ENCODE results near the gene DMPK. TPM values are rescaled to one million over a fixed set of nuclear protein-coding genes. Genes with fewer than 3 reads are reported as not detected.

DMPK gene
- total RNA-seq, 1 donor from 2014 or later: 42.6 TPM

DNA sequence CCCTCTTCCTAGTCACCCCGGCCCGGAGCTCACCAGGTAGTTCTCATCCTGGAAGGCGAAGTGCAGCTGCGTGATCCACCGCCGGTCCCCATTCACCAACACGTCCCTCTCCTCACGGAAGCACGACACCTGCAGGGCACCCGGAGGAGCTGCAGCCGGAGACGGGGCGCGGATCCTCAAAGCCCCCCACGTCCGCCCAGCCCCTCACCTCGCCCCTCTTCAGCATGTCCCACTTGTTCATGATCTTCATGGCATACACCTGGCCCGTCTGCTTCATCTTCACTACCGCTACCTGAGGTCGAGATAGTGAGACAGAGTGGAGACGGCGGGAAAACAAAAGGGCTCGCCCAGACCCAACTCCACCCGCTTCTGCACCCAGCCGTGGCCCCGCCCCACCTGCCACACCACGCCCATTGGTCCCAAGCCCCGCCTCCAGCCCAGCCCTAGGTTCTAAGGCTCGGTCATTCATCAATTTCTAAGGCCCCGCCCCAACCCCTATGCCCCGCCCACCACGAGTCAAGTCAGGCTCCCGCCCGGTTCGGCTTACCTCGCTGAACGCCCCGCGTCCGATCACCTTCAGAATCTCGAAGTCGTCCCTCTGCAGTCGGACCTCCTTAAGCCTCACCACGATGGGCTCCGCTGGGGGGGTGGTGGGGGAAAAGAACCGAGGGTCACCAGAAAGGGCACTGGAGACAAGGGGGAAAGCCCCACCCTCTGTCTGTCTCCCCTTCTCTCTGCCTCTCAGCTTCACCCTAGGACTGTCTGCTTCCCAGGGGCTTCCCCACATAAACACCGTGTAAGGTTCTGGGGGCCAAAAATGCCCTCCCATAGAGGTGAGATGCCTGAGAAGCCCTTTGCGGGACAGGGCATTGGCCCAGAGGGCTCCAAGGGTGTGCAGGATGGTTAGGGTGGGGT lies 2.8 kb downstream of the DMPK start:
- peak; percentile 61 for TF ChIP-seq CTCF (IDR thresholded peaks at IDR 0.05)
- Histone ChIP-seq H3K27ac (no peak overlapping the region), H3K27me3 (ENCODE audit: low read depth) (peaks cover 18% of the 10 kb centered on the region), H3K4me3 (peak overlapping the region; percentile 34), H3K4me1 (peaks cover 34% of the 10 kb centered on the region), H3K36me3 (peaks cover 26% of the 10 kb centered on the region), H3K9me3 (no peaks in the 10 kb centered on the region)
- intact Hi-C loops (cut with DNase I): no loop called here
- DNase-seq (peak; percentile 90), ATAC-seq (peak; percentile 91 to 92)

DNA sequence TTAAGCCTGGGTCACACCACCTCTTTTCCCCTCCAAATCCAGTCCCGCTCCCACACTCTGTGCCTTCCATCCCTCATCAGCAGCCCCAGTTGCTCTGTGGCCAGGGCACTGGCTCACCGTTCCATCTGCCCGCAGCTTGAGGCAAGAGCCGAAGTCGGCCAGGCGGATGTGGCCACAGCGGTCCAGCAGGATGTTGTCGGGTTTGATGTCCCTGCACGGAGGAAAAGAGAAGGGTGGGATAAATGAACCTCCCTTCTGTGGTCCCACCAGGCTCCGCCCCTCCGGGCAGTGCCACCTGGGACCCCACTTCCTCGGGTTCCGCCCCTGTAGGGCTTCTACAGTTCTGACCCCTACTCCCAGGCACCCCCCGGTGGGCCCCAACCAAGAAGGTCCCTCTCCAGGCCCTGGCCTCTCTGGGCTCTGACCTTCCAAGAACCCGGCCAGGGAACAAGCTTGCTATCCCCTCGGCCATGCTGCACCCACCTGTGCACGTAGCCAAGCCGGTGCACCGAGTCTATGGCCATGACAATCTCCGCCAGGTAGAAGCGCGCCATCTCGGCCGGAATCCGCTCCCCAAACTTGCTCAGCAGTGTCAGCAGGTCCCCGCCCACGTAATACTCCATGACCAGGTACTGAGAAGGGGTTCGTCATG lies 4.2 kb downstream of the DMPK start:
- ATAC-seq (no peak), DNase-seq (no peak)
- Histone ChIP-seq H3K36me3 (peaks cover 32% of the 10 kb centered on the region), H3K27me3 (ENCODE audit: low read depth) (peaks cover 18% of the 10 kb centered on the region), H3K27ac (no peak overlapping the region), H3K4me1 (peaks cover 34% of the 10 kb centered on the region), H3K4me3 (no peak overlapping the region), H3K9me3 (no peaks in the 10 kb centered on the region)
- no peak for TF ChIP-seq CTCF (IDR thresholded peaks at IDR 0.05)
- intact Hi-C loops (cut with DNase I): no loop called here

DNA sequence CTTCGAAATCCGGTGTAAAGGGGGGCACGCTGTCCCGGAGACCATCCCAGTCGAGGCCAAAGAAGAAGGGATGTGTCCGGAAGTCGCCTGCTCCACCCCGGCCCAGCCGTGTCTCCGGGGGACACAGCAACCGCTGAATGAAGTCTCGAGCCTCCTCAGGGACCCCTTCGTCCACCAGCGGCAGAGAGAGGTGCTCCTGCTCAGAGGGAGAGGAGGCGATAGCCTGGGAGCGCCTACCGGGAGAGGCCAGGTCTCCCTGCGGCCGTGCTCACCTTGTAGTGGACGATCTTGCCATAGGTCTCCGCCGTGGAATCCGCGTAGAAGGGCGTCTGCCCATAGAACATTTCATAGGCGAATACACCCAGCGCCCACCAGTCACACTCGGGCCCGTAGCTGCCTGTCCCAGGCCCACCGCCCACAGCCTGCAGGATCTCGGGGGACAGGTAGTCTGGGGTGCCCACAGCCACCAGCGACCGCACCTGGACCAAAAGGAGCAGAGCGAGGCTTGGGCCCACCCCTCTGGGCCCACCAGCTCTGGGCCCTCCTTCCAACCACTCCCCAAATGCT lies 4.8 kb downstream of the DMPK start:
- DNase-seq (no peak), ATAC-seq (no peak)
- no peaks in the 10 kb centered on the region for H3K9me3 ChIP-seq
- peaks cover 21% of the 10 kb centered on the region for H3K27me3 ChIP-seq (ENCODE audit: low read depth)
- no peak overlapping the region for H3K27ac ChIP-seq
- H3K4me3 ChIP-seq: no peak overlapping the region
- intact Hi-C loops (cut with DNase I): no loop called here
- peaks cover 34% of the 10 kb centered on the region for H3K4me1 ChIP-seq
- peaks cover 32% of the 10 kb centered on the region for H3K36me3 ChIP-seq
- TF ChIP-seq CTCF (IDR thresholded peaks at IDR 0.05): no peak

DNA sequence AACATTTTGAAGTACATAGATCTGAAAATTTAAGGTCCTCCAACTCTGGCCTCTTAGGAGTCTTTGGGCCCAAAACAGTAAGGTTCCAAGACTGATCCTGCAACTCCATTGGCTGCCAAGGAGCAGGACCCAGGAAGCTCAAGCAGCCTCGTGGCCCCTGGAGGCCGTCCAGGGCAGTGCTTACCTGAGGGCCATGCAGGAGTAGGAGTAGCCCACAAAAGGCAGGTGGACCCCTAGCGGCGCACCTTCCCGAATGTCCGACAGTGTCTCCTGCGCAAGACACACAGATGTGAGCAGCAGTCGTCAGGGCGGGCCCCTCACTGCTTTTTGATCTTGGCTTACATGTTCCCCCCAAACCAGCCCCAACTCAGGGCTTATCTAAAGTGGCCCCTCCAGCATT lies 7.5 kb downstream of the DMPK start:
- H3K4me1 ChIP-seq: peaks cover 20% of the 10 kb centered on the region
- DNase-seq (no peak), ATAC-seq (no peak)
- H3K27me3 ChIP-seq (ENCODE audit: low read depth): peaks cover 30% of the 10 kb centered on the region
- TF ChIP-seq CTCF (IDR thresholded peaks at IDR 0.05): no peak
- peaks cover 37% of the 10 kb centered on the region for H3K36me3 ChIP-seq
- H3K4me3 ChIP-seq: no peak overlapping the region
- H3K27ac ChIP-seq: no peak overlapping the region
- intact Hi-C loops (cut with DNase I): no loop called here
- no peaks in the 10 kb centered on the region for H3K9me3 ChIP-seq

DNA sequence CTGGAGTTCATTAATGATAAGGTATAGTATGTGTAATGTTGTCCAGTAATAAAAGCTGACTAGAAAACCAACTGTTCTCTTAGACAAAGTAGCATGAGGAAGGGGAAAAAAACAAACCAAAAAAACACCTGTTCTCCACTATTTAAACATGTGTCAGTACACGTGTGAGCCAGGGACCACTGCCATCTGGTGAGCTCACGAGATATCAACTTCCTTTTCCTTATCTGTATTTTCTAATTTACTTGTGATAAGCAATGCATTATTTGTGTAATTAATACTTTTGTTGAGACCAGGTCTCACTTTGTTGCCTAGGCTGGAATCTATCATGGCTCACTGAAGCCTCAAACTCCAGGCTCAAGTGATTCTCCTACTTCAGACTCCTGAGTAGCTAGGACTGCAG lies 8.9 kb downstream of the DMPK start:
- H3K27ac ChIP-seq: no peak overlapping the region
- H3K4me3 ChIP-seq: no peak overlapping the region
- ATAC-seq: no peak
- no peaks in the 10 kb centered on the region for H3K9me3 ChIP-seq
- no peak for TF ChIP-seq CTCF (IDR thresholded peaks at IDR 0.05)
- peaks cover 35% of the 10 kb centered on the region for H3K36me3 ChIP-seq
- intact Hi-C loops (cut with DNase I): no loop called here
- H3K27me3 ChIP-seq (ENCODE audit: low read depth): peaks cover 28% of the 10 kb centered on the region
- no peak for DNase-seq
- H3K4me1 ChIP-seq: peaks cover 10% of the 10 kb centered on the region

All from lower lobe of right lung (tissue), 2 donors.